HEK293T (cell line): Measurements from ENCODE around the gene KRTAP22-1.

Source experiments
- CTCF ChIA-PET: fragments of 350-600 bp; formaldehyde crosslinking; extraction: SDS; loops from one replicate; lab custom pipeline; 2021; ENCODE audit warnings: antibody characterized with exemption, inconsistent platforms; lab: Yijun Ruan, JAX
- POLR2A ChIA-PET: fragments of 350-600 bp; formaldehyde crosslinking; extraction: SDS; loops from one replicate; lab custom pipeline; 2020; ENCODE audit warnings: antibody characterized with exemption, inconsistent platforms; lab: Yijun Ruan, JAX
- DNase-seq: peaks from one replicate; pipeline ENCODE4 v3.0.0; 2012; ENCODE audit warnings: mixed read lengths; ENCODE audit errors: extremely low spot score
- ARNT ChIP-seq: fragments of 450-650 bp; IDR thresholded peaks from 2 replicates; pipeline ENCODE4 v1.6.1; 2017; ENCODE audit warnings: mild to moderate bottlenecking
- BHLHE40 ChIP-seq: fragments of 450-650 bp; IDR thresholded peaks from 2 replicates; pipeline ENCODE4 v1.6.1; 2016; ENCODE audit warnings: mild to moderate bottlenecking, moderate library complexity, borderline replicate concordance
- CTBP1 ChIP-seq: fragments of 450-650 bp; IDR thresholded peaks from 2 replicates; pipeline ENCODE4 v1.6.1; 2016; ENCODE audit warnings: borderline replicate concordance
- ELF4 ChIP-seq: fragments of 450-650 bp; IDR thresholded peaks from 2 replicates; pipeline ENCODE4 v1.6.1; 2017; ENCODE audit warnings: antibody characterized with exemption
- FOXA1 ChIP-seq: fragments of 450-650 bp; IDR thresholded peaks from 2 replicates; pipeline ENCODE4 v1.6.1; 2016; ENCODE audit warnings: mild to moderate bottlenecking
- FOXK2 ChIP-seq: fragments of 450-650 bp; IDR thresholded peaks from 2 replicates; pipeline ENCODE4 v1.6.1; 2016; ENCODE audit warnings: mild to moderate bottlenecking
- FOXM1 ChIP-seq: fragments of 450-650 bp; IDR thresholded peaks from 2 replicates; pipeline ENCODE4 v1.6.1; 2017; ENCODE audit warnings: mild to moderate bottlenecking, borderline replicate concordance
- HDGF ChIP-seq: fragments of 450-650 bp; IDR thresholded peaks from 2 replicates; pipeline ENCODE4 v1.6.1; 2017; ENCODE audit warnings: antibody characterized with exemption, borderline replicate concordance
- L3MBTL2 ChIP-seq: fragments of 450-650 bp; conservative IDR thresholded peaks from 2 replicates; pipeline ENCODE4 v1.6.1; 2016; ENCODE audit warnings: mild to moderate bottlenecking
- LEF1 ChIP-seq: fragments of 450-650 bp; IDR thresholded peaks from 2 replicates; pipeline ENCODE4 v1.6.1; 2017; ENCODE audit warnings: mild to moderate bottlenecking, borderline replicate concordance
- NFRKB ChIP-seq: fragments of 450-650 bp; IDR thresholded peaks from 2 replicates; pipeline ENCODE4 v1.6.1; 2016; ENCODE audit warnings: mild to moderate bottlenecking, moderate library complexity
- SP1 ChIP-seq: fragments of 450-650 bp; IDR thresholded peaks from 2 replicates; pipeline ENCODE4 v1.6.1; 2017
- SUZ12 ChIP-seq: fragments of 450-650 bp; IDR thresholded peaks from 2 replicates; pipeline ENCODE4 v1.6.1; 2016; ENCODE audit warnings: mild to moderate bottlenecking
- TARDBP ChIP-seq: fragments of 450-650 bp; IDR thresholded peaks from 2 replicates; pipeline ENCODE4 v1.6.1; 2016
- ZNF384 ChIP-seq: fragments of 450-650 bp; IDR thresholded peaks from 2 replicates; pipeline ENCODE4 v1.6.1; 2016
- TF ChIP-seq, protein P1 (sequence below): fragments of 450-650 bp; IDR thresholded peaks from 2 replicates; pipeline ENCODE4 v1.6.1; 2016

Gene KRTAP22-1

DNA sequence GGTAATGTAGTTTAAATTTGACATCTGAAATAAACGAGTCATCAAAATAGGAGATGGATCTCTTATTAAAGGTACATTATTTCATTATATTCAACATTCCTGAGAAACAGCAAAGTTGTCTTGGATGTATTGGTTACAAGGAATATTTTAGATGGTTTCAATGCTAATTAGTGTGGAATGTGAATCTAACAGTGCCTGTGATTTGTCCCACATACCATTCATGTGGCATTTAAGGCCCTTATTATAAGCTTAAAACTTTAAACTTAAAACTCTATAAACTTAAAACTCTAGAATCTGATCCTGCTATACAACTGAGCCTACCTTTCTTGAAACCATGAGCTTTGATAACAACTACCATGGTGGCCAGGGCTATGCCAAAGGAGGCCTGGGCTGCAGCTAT lies at the start of gene KRTAP22-1:
Gene KRTAP22-1, plus strand, starts transcription at position 301 of the 400 bp plus-strand sequence.
- POLR2A ChIA-PET, result no interaction called here
- CTCF ChIA-PET, result no interaction called here
- no peak for TF ChIP-seq NFRKB
- TF ChIP-seq SP1, result no peak
- no peak for TF ChIP-seq ARNT
- TF ChIP-seq L3MBTL2, result no peak
- TF ChIP-seq BHLHE40, result no peak
- TF ChIP-seq CTBP1, result no peak
- TF ChIP-seq ZNF384, result no peak
- TF ChIP-seq FOXK2, result no peak
- DNase-seq, result no peak

DNA sequence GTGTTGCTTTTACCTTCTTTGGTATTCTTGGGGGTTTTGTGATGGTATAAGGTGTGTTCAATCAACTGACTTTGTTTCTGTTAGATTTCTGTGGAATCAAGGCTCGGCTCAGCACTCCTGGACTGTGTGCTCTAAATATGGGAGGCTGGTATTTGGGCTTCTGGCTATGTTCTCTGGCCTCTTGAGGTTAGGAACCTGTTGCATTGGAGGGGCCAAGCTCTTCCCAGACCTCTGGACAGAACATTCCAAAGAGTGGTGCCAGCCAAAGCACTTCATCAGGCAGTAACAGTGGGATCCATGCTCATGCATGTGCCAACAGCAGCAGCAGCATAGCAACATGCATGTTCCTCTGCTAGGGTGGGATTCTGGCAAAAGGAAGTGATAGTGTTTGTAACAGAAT lies 48.1 kb upstream of the KRTAP22-1 start:
- CTCF ChIA-PET, result no interaction called here
- no peak for TF ChIP-seq NFRKB
- TF ChIP-seq ARNT, result no peak
- no peak for TF ChIP-seq TARDBP
- no peak for TF ChIP-seq SP1
- no peak for TF ChIP-seq FOXM1
- TF ChIP-seq HDGF, result no peak
- TF ChIP-seq CTBP1, result no peak
- TF ChIP-seq, protein P1, sequence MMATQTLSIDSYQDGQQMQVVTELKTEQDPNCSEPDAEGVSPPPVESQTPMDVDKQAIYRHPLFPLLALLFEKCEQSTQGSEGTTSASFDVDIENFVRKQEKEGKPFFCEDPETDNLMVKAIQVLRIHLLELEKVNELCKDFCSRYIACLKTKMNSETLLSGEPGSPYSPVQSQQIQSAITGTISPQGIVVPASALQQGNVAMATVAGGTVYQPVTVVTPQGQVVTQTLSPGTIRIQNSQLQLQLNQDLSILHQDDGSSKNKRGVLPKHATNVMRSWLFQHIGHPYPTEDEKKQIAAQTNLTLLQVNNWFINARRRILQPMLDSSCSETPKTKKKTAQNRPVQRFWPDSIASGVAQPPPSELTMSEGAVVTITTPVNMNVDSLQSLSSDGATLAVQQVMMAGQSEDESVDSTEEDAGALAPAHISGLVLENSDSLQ, result no peak
- TF ChIP-seq LEF1, result no peak
- TF ChIP-seq ZNF384, result no peak
- no peak for TF ChIP-seq BHLHE40
- POLR2A ChIA-PET, result no interaction called here
- DNase-seq, result no peak

DNA sequence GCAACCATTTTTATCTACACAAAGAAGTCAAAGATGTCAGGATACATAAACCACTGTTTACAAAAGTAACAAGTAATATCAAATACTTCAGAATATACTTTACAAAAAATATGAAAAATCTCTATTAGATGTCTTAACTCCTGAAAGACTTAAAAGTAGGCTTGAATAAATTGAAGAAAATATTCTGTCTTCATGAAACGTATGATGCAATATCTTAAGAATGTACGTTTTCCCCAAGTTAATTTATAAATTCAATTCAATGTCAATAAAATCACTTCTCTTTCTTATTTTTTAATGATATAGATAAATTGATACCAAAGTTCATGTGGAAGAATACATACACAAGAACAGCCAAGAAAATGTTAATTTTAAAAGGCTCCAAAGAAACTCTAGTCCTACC lies 45.8 kb upstream of the KRTAP22-1 start:
- TF ChIP-seq TARDBP (no peak), NFRKB (no peak), LEF1 (no peak), SUZ12 (no peak), FOXM1 (no peak), HDGF (no peak), L3MBTL2 (no peak), SP1 (no peak), CTBP1 (no peak), FOXA1 (no peak), ARNT (no peak), ELF4 (no peak), BHLHE40 (no peak), FOXK2 (no peak), ZNF384 (no peak)
- TF ChIP-seq, protein P1, result no peak
- ChIA-PET CTCF (no interaction called here), POLR2A (no interaction called here)
- no peak for DNase-seq

DNA sequence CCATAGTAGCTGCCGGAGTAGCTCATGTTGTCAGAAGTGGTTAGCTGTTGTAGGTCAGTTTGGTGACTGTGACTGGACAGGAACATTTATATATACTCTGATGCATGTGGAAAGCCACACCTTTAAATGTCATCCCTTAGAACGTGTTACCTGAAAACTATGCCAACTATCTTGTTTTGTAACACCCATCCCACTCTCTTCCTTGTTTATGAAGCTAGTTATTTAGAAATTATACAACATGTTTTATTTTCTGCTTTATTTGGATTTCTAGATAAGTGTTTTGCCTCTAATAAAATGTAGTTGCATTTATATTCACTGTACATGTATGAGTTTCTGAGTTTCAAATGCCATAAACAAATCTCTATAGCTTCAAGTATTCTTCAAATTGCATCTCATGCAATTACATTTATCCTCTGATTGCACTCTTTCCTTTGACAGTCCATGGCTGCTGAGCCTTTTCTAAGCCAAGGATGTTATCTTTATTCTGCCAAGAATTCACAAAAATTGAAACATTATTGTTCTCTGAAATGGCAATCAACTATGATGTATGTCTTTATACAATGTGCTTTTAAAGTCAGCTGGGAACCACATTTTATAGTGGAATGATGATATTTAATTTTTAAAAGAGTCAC lies 39.5 kb upstream of the KRTAP22-1 start, which contains the start of gene KRTAP19-7:
Gene KRTAP19-7, minus strand, starts transcription at position 51 of the 632 bp plus-strand sequence. Its CDS starts 25 bp downstream, at position 26.
- TF ChIP-seq BHLHE40, result no peak
- TF ChIP-seq FOXK2, result no peak
- TF ChIP-seq, protein P1, result no peak
- TF ChIP-seq TARDBP, result no peak
- TF ChIP-seq SP1, result no peak
- no peak for TF ChIP-seq L3MBTL2
- no peak for TF ChIP-seq LEF1
- TF ChIP-seq FOXM1, result no peak
- CTCF ChIA-PET, result no interaction called here
- POLR2A ChIA-PET, result no interaction called here
- DNase-seq, result no peak

DNA sequence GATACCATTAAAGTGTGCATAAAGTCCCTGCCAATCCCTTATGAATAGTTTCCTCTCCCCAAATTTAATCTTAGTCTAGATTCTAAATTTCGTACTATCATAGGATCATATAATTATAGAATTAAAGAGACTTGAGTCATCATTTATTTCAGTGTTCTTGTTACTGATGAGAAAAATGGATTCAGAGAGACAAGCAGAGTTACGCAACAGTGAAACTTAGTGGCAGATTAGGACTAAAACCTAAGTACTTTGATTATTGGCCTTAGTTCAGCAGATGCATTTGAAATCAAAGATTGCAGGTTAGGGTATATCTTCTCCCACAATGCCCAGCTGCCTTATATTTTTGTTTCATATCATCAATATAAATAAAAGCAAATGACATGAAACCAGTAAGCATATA lies 38.9 kb upstream of the KRTAP22-1 start:
- POLR2A ChIA-PET, result no interaction called here
- no peak for TF ChIP-seq L3MBTL2
- TF ChIP-seq CTBP1, result no peak
- CTCF ChIA-PET, result no interaction called here
- DNase-seq, result no peak

DNA sequence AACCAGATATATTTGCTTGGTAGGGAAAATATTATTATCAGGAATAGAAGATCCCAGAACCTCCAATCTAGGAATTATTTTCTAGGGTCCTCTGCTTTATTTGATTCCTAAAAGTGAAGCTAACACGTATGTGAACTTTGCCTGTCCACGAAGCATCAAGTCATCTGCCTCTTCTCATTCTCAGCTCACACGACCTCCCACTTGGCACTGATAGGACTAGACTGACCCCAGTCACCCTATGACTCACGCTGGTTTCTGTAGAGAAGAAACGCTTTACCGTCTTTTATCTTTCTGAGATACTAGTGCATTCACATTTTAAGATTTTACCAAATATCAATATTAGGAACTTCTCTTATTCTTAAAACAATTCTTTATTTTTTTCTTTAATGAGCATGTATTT lies 37.8 kb upstream of the KRTAP22-1 start:
- TF ChIP-seq LEF1 (no peak), SUZ12 (no peak), ARNT (no peak), BHLHE40 (no peak), HDGF (no peak), SP1 (no peak), NFRKB (no peak), FOXM1 (no peak), CTBP1 (no peak), ZNF384 (no peak), TARDBP (no peak), ELF4 (no peak), FOXA1 (no peak), FOXK2 (no peak), L3MBTL2 (no peak)
- TF ChIP-seq, protein P1, result no peak
- CTCF ChIA-PET, result no interaction called here
- DNase-seq, result no peak
- POLR2A ChIA-PET, result no interaction called here
